HPDE6-E6E7 (cell line): ENCODE data around the gene SUGP1.

Source experiments
- DNase-seq: peaks from one replicate; pipeline ENCODE4 v3.0.0; 2011; ENCODE audit warnings: missing footprints; ENCODE audit errors: extremely low spot score

SUGP1 gene

DNA sequence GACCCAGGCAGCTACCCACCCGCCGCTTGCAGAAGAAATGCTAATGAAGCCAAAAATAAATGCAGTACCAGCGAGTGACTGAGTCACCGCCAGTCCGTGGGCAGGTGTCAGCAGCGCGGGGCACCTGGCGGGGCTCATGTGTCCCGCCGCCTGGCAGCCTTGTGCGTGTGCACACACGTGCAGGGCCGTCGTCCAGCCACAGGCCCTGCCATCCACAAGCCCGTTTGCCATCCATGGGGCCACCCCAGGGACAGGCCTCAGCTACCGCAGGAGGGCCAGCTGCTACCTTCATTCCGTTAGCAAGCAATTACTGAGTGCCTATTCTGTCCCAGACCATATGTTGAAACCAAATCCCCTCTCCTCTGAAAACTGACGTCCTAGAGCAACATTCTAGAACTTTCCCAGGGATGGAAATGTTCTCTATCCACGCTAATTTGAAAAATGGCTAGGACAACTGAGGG, 88.0 kb downstream of the SUGP1 start:
- DNase-seq = no peak

DNA sequence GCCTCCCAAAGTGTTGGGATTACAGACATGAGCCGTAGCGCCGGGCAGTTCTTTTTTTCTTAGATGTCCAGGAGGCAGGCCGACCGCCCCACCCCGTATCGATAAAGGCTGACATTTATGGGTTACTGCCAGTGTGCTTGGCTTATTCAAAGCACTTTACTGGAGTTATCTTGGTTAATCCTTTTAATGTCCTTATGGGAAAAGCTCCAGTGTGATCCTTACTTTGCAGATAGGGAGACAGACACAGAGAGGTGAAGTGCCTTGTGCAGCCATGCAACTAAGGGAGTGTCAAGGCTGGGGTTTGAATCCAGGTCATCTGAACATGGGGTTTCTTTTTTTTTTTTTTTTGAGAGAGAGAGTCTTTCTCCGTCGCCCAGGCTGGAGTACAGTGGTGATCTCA, 89.3 kb downstream of the SUGP1 start:
- no peak for DNase-seq

DNA sequence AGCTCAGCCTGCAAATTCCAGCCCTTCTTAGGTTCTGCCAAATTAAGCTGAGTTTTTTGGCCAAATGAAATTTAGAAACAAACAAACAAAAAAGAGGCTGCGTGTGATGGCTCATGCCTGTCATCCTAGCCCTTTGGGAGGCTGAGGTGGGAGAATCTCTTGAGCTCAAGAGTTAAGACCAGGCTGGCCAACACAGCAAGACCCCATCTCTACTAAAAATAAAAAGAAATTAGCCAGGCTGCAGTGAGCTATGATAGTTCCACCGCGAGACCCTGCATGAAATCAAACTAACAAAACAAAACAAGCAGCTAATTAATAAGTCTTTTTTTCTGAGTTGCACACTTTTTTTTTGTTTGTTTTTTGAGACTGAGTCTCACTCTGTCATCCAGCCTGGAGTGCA, 90.6 kb downstream of the SUGP1 start:
- DNase-seq = no peak

DNA sequence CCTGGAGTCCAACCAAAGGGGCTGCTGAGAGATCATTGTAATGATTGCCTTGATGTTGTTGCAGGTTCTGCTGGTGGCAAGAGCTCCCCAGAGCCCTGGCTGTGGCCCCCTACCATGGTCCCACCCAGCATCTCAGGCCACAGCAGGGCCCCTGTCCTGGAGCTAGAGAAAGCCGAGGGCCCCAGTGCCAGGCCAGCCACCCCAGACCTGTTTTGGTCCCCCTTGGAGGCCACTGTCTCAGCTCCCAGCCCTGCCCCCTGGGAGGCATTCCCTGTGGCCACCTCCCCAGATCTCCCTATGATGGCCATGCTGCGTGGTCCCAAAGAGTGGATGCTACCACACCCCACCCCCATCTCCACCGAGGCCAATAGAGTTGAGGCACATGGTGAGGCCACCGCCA, 93.1 kb downstream of the SUGP1 start:
- DNase-seq = no peak

DNA sequence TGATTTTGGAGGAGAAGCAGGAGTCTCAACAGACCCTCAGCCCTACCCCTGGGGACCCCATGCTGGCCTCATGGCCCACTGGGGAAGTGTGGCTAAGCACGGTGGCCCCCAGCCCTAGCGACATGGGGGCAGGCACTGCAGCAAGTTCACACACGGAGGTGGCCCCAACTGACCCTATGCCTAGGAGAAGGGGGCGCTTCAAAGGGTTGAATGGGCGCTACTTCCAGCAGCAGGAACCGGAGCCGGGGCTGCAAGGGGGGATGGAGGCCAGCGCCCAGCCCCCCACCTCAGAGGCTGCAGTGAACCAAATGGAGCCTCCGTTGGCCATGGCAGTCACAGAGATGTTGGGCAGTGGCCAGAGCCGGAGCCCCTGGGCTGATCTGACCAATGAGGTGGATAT, 93.6 kb downstream of the SUGP1 start:
- no peak for DNase-seq

DNA sequence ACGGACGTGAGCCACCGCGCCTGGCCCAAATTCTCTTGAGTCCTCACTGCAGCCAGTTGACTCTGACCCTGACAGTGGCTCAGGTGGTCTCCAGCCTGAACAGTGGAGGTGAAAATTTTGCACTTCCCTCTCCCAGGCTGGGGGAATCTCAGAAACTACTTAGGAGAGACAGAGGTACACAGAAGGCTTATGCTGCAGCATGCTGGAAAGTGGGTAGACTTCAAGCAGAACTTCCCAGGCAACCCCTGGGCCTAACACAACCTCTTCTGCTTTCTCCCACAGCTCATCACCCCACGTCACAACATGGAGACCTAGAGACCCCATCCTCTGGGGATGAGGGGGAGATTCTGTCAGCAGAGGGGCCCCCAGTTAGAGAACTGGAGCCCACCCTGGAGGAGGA, 94.1 kb downstream of the SUGP1 start:
- no peak for DNase-seq
